K562 (cell line): ENCODE measurements around the gene WDHD1. TPM values are rescaled to one million over a fixed set of nuclear protein-coding genes. Genes with fewer than 3 reads are reported as not detected.
A peak's percentile ranks its signal among the peaks of the same experiment; 100 is the strongest.

Experiments
- CREB1 ChIP-seq, 2 experiments: sonication (generic) in 1 of 2; formaldehyde crosslinking in 1 of 2; IDR thresholded peaks; 2 replicates each; pipeline versions ENCODE4 v1.6.1 to v1.8.0; 2012 to 2022; ENCODE audit warnings: inconsistent platforms in 1 of 2, mild to moderate bottlenecking in 1 of 2, missing genetic modification reagents in 1 of 2, moderate library complexity in 1 of 2
- CREB3L1 ChIP-seq: fragments of 450-650 bp; IDR thresholded peaks from 2 replicates; pipeline ENCODE4 v1.6.1; 2014; ENCODE audit warnings: low read depth, mild to moderate bottlenecking, moderate library complexity, borderline replicate concordance
- CXXC5 ChIP-seq: fragments of 250-450 bp; sonication (Bioruptor Pico); IDR thresholded peaks from 2 replicates; pipeline ENCODE4 v1.8.0; 2022; ENCODE audit warnings: inconsistent platforms, mild to moderate bottlenecking, moderate library complexity
- DACH1 ChIP-seq: fragments of 450-650 bp; IDR thresholded peaks from 2 replicates; pipeline ENCODE4 v1.6.1; 2018; ENCODE audit not compliant: partially characterized antibody
- ETV5 ChIP-seq: sonication (generic); formaldehyde crosslinking; IDR thresholded peaks from 2 replicates; pipeline ENCODE4 v1.4.0; 2020; ENCODE audit warnings: low read depth, mild to moderate bottlenecking, missing genetic modification reagents
- HCFC1 ChIP-seq: IDR thresholded peaks from 2 replicates; pipeline ENCODE4 v1.6.1; 2012; ENCODE audit warnings: low read depth, low read length, improper control_type of control experiment
- HNRNPH1 ChIP-seq: fragments of 200-400 bp; formaldehyde crosslinking; optimal IDR thresholded peaks from 2 replicates; pipeline ENCODE3; 2017; ENCODE audit warnings: low read depth, mild to moderate bottlenecking, low read length, moderate library complexity
- LCOR ChIP-seq: sonication (generic); formaldehyde crosslinking; IDR thresholded peaks from 2 replicates; pipeline ENCODE4 v1.8.0; 2022; ENCODE audit warnings: mild to moderate bottlenecking, missing genetic modification reagents
- MIER1 ChIP-seq: fragments of 450-650 bp; IDR thresholded peaks from 2 replicates; pipeline ENCODE4 v1.6.1; 2016; ENCODE audit warnings: antibody characterized with exemption, mild to moderate bottlenecking, low read depth
- NELFE ChIP-seq: IDR thresholded peaks from 2 replicates; pipeline ENCODE4 v1.6.1; 2011; ENCODE audit warnings: mild to moderate bottlenecking; ENCODE audit not compliant: insufficient read depth, insufficient read length
- NFIX ChIP-seq: fragments of 250-450 bp; sonication (Bioruptor Pico); IDR thresholded peaks from 2 replicates; pipeline ENCODE4 v1.4.0; 2020; ENCODE audit warnings: low read depth, mild to moderate bottlenecking, moderate library complexity
- NFYB ChIP-seq: IDR thresholded peaks from 2 replicates; pipeline ENCODE4 v1.6.1; 2011; ENCODE audit warnings: mild to moderate bottlenecking, moderate library complexity; ENCODE audit not compliant: insufficient read length; ENCODE audit errors: extremely low read depth
- NR2C2 ChIP-seq, 2 experiments: fragments of 200-800 bp in 1 of 2; sonication (Bioruptor generic) in 1 of 2; sonication (generic) in 1 of 2; formaldehyde crosslinking in 1 of 2; IDR thresholded peaks; 2 replicates each; pipeline versions ENCODE4 v1.6.1 to v1.8.0; 2016 to 2022; ENCODE audit warnings: mild to moderate bottlenecking in 1 of 2, missing compliant biosample characterization in 1 of 2, missing genetic modification characterization in 1 of 2, missing genetic modification reagents in 1 of 2
- PHB ChIP-seq: fragments of 250-450 bp; sonication (Bioruptor Pico); IDR thresholded peaks from 2 replicates; pipeline ENCODE4 v1.5.0; 2021
- POLR2A ChIP-seq: fragments of 450-650 bp; conservative IDR thresholded peaks from 2 replicates; pipeline ENCODE4 v1.6.1; 2016
- PPARD ChIP-seq: fragments of 250-450 bp; sonication (Bioruptor Pico); IDR thresholded peaks from 2 replicates; pipeline ENCODE4 v1.8.0; 2022; ENCODE audit warnings: inconsistent platforms, mild to moderate bottlenecking, moderate library complexity
- TCFL5 ChIP-seq: fragments of 250-450 bp; sonication (Bioruptor Pico); conservative IDR thresholded peaks from 2 replicates; pipeline ENCODE4 v1.6.1; 2021; ENCODE audit warnings: mild to moderate bottlenecking, moderate library complexity, matching md5 sums
- ZFP91 ChIP-seq: sonication (generic); formaldehyde crosslinking; IDR thresholded peaks from 2 replicates; pipeline ENCODE4 v1.8.0; 2022; ENCODE audit warnings: mild to moderate bottlenecking, missing genetic modification reagents
- ZKSCAN8 ChIP-seq: fragments of 200-800 bp; sonication (Bioruptor generic); IDR thresholded peaks from 2 replicates; pipeline ENCODE4 v1.6.1; 2016; ENCODE audit warnings: missing genetic modification characterization, missing compliant biosample characterization
- ZNF316 ChIP-seq: fragments of 450-650 bp; IDR thresholded peaks from 2 replicates; pipeline ENCODE4 v1.6.1; 2016
- ZNF445 ChIP-seq: fragments of 250-450 bp; sonication (Bioruptor Pico); IDR thresholded peaks from 2 replicates; pipeline ENCODE4 v1.4.0; 2020; ENCODE audit warnings: low read depth, mild to moderate bottlenecking, moderate library complexity
- ZNF57 ChIP-seq: fragments of 450-650 bp; formaldehyde crosslinking; IDR thresholded peaks from 2 replicates; pipeline ENCODE4 v1.4.0; 2020; ENCODE audit warnings: mild to moderate bottlenecking, moderate library complexity
- ZNF830 ChIP-seq: fragments of 250-450 bp; sonication (Bioruptor Pico); IDR thresholded peaks from 2 replicates; pipeline ENCODE4 v1.5.0; 2021; ENCODE audit warnings: mild to moderate bottlenecking
- polyA plus RNA-seq, 8 experiments: library from polyadenylated mRNA; depleted of rRNA in 4 of 8; stranded (reverse) in 5 of 8; unstranded in 3 of 8; fragments of >200 nt; fragmentation: Nextera tagmentation in 2 of 8; fragmentation: Illumina TruSeq in 1 of 8; extraction: Ambion mirVana in 2 of 8; extraction: Trizol in 1 of 8; gene quantifications; 2 replicates each; pipeline versions ENCODE4 v1.2.1 to v1.2.3, GENCODE V29; 2011 to 2014; ENCODE audit warnings: inconsistent platforms in 1 of 8, missing spikeins in 1 of 8
- total RNA-seq, 7 experiments: library from RNA; depleted of rRNA in 6 of 7; stranded (reverse); fragments of >200 nt in 6 of 7; fragmentation: Illumina TruSeq in 2 of 7; extraction: Trizol in 2 of 7; gene quantifications; 2 replicates each; pipeline versions ENCODE4 v1.2.1 to v1.2.3, GENCODE V29; 2011 to 2021; ENCODE audit warnings: low replicate concordance in 1 of 7
- TF ChIP-seq, protein P1 (sequence below): sonication (generic); formaldehyde crosslinking; IDR thresholded peaks from 2 replicates; pipeline ENCODE4 v1.8.1; 2022; ENCODE audit warnings: missing genetic modification reagents
- TF ChIP-seq, protein P2 (sequence below): fragments of 450-650 bp; formaldehyde crosslinking; IDR thresholded peaks from 2 replicates; pipeline ENCODE4 v1.4.0; 2022; ENCODE audit warnings: mild to moderate bottlenecking, moderate library complexity

WDHD1 gene
- total and polyA plus RNA-seq, 9 of the 15 experiments (the other 6 are each of a cell fraction or from before 2014, with no cell fraction given), result 11.7 to 39.1 (median 30.0) TPM

DNA sequence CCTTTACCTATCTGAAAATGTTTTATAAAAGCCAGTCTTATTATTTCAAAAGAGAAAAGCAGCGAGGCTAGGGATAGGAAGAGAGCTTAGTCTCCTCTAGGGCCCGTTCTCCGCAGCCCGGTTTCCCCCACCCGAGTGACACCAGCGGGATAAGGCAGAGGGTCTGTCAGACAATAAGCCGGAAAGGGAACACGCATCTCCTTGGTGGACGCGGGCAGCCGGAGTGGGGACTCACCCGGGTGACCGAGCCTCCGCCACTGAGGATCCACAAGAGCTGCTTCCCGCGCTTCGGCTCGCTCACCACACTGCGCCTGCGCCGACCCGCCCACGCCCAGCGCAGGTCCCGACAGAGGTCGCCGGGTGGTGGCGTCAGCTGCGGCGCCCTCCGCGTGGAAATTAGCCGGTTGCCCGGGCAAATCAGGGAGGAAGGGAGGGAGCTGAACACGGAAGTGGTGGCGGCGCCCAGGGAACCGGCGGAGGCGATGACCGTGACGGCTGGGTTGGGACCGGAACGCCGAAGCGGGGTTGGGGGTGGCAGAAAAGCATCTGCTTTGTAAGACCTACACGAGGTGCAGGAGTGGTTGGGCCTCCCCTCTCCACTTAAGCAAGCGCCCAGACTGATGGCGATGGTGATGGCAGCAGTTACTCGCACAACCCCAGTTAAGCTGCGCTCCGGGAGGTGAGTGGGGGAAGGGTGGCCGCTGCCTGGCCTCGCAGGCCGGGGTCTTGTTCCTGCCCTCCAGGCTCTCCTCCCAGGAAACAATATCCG, at the start of gene WDHD1, which contains the start of gene SOCS4 (continued):
- TF ChIP-seq, protein P1, sequence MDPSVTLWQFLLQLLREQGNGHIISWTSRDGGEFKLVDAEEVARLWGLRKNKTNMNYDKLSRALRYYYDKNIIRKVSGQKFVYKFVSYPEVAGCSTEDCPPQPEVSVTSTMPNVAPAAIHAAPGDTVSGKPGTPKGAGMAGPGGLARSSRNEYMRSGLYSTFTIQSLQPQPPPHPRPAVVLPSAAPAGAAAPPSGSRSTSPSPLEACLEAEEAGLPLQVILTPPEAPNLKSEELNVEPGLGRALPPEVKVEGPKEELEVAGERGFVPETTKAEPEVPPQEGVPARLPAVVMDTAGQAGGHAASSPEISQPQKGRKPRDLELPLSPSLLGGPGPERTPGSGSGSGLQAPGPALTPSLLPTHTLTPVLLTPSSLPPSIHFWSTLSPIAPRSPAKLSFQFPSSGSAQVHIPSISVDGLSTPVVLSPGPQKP, result no peak
- TF ChIP-seq ZNF316, result no peak
- TF ChIP-seq, protein P2, sequence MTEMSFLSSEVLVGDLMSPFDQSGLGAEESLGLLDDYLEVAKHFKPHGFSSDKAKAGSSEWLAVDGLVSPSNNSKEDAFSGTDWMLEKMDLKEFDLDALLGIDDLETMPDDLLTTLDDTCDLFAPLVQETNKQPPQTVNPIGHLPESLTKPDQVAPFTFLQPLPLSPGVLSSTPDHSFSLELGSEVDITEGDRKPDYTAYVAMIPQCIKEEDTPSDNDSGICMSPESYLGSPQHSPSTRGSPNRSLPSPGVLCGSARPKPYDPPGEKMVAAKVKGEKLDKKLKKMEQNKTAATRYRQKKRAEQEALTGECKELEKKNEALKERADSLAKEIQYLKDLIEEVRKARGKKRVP (CRISPR knock-in tag), result no peak
- TF ChIP-seq DACH1, result no peak
- TF ChIP-seq NELFE, result no peak
- TF ChIP-seq HNRNPH1, result no peak
- peak; percentile 97 for TF ChIP-seq CREB1 (IDR thresholded peaks at IDR 0.05)
- peak; percentile 96 for TF ChIP-seq CREB1 (CRISPR knock-in tag; IDR thresholded peaks at IDR 0.05)
- peak; percentile 91 for TF ChIP-seq POLR2A
- TF ChIP-seq HCFC1, result peak; percentile 77
- TF ChIP-seq NFYB, result no peak
- no peak for TF ChIP-seq ZNF57 (CRISPR knock-in tag)
- TF ChIP-seq PPARD (CRISPR knock-in tag), result no peak
- TF ChIP-seq ZFP91, result no peak; the same call in 1 of the 2 replicates
- no peak for TF ChIP-seq MIER1
- no peak for TF ChIP-seq ZNF445
- TF ChIP-seq NR2C2 (CRISPR knock-in tag; IDR thresholded peaks at IDR 0.05), result peak; percentile 72; the same call in 1 of the 2 replicates
- peak; percentile 82 for TF ChIP-seq NR2C2 (tag; IDR thresholded peaks at IDR 0.05)
- no peak for TF ChIP-seq TCFL5
- no peak for TF ChIP-seq ZNF830
- no peak for TF ChIP-seq NFIX (CRISPR knock-in tag)
- no peak for TF ChIP-seq PHB
- TF ChIP-seq CXXC5 (CRISPR knock-in tag), result peak; percentile 93
- TF ChIP-seq LCOR (CRISPR knock-in tag), result peak; percentile 63
- no peak for TF ChIP-seq ZKSCAN8 (CRISPR knock-in tag)
- peak; percentile 51; the same call in 1 of the 2 replicates for TF ChIP-seq CREB3L1
- peak; percentile 44; the same call in 1 of the 2 replicates for TF ChIP-seq ETV5 (CRISPR knock-in tag)
